Kidney (tissue), 14 donors: Measurements from ENCODE around the gene TSHZ2. TPM values are rescaled to one million over a fixed set of nuclear protein-coding genes. Genes with fewer than 3 reads are reported as not detected.

Experiments
- DNase-seq, 5 donors: peaks; one replicate each; pipeline ENCODE4 v3.0.0-alpha.2; 2013 to 2020
- FAIRE-seq: peaks from 2 replicates; lab custom pipeline; 2012; peaks lifted over from hg19 to GRCh38; lab: Jason Lieb, UNC
- H3K27ac ChIP-seq, 2 donors: one replicate each; pipeline ENCODE4 v1.7.0; 2013; ENCODE audit warnings: low read depth in 2 of 2, low read length in 2 of 2, inconsistent platforms in 1 of 2
- H3K27me3 ChIP-seq: one replicate; pipeline ENCODE4 v1.7.1; 2013; ENCODE audit warnings: low read length, inconsistent platforms; ENCODE audit not compliant: control insufficient read depth, insufficient read depth
- H3K36me3 ChIP-seq, 3 donors: one replicate each; pipeline versions ENCODE4 v1.7.0 to v1.7.1; 2013; ENCODE audit warnings: low read length in 3 of 3, control low read depth in 1 of 3, inconsistent platforms in 1 of 3; ENCODE audit not compliant: insufficient read depth in 3 of 3, control insufficient read depth in 2 of 3
- H3K4me1 ChIP-seq, 3 donors: one replicate each; pipeline versions ENCODE4 v1.7.0 to v1.7.1; 2013; ENCODE audit warnings: low read length in 3 of 3, inconsistent platforms in 1 of 3, low read depth in 1 of 3; ENCODE audit not compliant: control insufficient read depth in 2 of 3, insufficient read depth in 2 of 3
- H3K4me3 ChIP-seq, 3 donors: one replicate each; pipeline versions ENCODE4 v1.7.0 to v1.8.1; 2013; ENCODE audit warnings: low read length in 3 of 3, control low read depth in 1 of 3, inconsistent platforms in 1 of 3
- H3K9ac ChIP-seq, 3 donors: one replicate each; pipeline versions ENCODE4 v1.7.0 to v1.7.1; 2013; ENCODE audit warnings: low read length in 3 of 3, control low read depth in 1 of 3, inconsistent platforms in 1 of 3
- H3K9me3 ChIP-seq, 3 donors: one replicate each; pipeline versions ENCODE4 v1.7.0 to v1.7.1; 2013; ENCODE audit warnings: low read length in 3 of 3, control low read depth in 1 of 3, inconsistent platforms in 1 of 3; ENCODE audit not compliant: control insufficient read depth in 2 of 3, insufficient read depth in 1 of 3
- CTCF ChIP-seq: IDR thresholded peaks from 3 replicates; pipeline ENCODE4 v1.5.1; 2012; ENCODE audit warnings: mild to moderate bottlenecking, moderate library complexity, borderline replicate concordance; ENCODE audit not compliant: insufficient read depth; ENCODE audit errors: extremely low read depth
- intact Hi-C: fragments of 100-400 bp; cut with DNase I; formaldehyde crosslinking; loops from one replicate; pipeline ENCODE4 v1.11.1; 2022
- polyA plus RNA-seq: library from polyadenylated mRNA; stranded (reverse); fragments of 350-450 nt; fragmentation: Illumina TruSeq; extraction: RNeasy Lipid Tissue Mini Kit (QIAGEN cat#74804); gene quantifications from one replicate; pipeline ENCODE4 v1.2.3, GENCODE V29; 2014; ENCODE audit warnings: low read depth, low replicate concordance; ENCODE audit not compliant: insufficient read depth
- total RNA-seq: library from RNA; stranded (reverse); fragmentation: NEBNext Ultra II Directional; extraction: Animal tissue kit (Norgen Biotek cat#: 25700); gene quantifications from one replicate; pipeline ENCODE4 v1.2.1, GENCODE V29; 2021
- donor health status: control.
- donor health status: control.
- donor health status: control.
- donor health status: control.
- donor health status: control.
- donor health status: DM: yes; HTN: yes; CAD: no.
- donor health status: Normal renal cell carcinoma (clear cell type).

Gene TSHZ2
- total and polyA plus RNA-seq, 2 donors from 2014 or later, result 0.86 to 15.5 TPM

DNA sequence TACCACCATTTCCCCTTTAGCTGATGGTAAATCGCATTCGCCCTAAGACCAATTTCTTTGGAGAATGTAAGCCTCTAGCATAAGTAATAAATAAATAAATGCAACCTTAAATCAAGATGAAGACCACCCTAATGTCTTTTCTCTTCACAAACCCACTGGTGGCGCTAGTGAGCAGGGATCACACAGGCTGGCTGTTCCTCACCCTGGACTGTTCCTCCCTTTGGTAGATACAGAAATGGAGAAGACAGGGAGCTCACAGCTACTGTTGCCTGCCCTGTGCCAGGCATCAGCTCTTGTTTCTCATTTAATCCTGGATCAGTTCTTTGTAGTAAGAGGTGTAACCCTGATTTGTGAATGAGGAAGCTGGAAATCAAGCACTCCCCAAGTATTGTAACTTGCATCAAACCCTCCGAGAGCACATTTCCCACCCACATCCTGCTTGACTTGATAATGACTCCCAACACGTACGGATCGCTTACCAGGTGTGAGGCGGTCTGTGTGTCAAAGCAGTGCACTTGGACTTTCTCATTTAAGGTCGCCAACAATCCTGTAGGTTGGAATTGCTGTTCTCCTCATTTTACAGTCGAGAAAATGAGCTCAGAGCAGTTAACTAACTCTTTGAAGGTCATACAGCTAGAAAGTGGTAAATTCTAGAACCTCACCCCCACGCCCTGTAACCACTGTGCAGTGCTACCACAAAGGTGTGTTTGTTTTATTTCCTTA lies 236.1 kb downstream of the TSHZ2 start:
- DNase-seq (no peak), FAIRE-seq (no peak)
- intact Hi-C loops, result no loop called here
- H3K27ac ChIP-seq, result no peak overlapping the region
- H3K9me3 ChIP-seq, result no peaks in the 10 kb centered on the region
- no peak for TF ChIP-seq CTCF
- H3K36me3 ChIP-seq, result no peaks in the 10 kb centered on the region
- H3K4me3 ChIP-seq, result no peak overlapping the region
- H3K4me1 ChIP-seq, result no peaks in the 10 kb centered on the region
- H3K9ac ChIP-seq, result no peak overlapping the region
- no peaks in the 10 kb centered on the region for H3K27me3 ChIP-seq

DNA sequence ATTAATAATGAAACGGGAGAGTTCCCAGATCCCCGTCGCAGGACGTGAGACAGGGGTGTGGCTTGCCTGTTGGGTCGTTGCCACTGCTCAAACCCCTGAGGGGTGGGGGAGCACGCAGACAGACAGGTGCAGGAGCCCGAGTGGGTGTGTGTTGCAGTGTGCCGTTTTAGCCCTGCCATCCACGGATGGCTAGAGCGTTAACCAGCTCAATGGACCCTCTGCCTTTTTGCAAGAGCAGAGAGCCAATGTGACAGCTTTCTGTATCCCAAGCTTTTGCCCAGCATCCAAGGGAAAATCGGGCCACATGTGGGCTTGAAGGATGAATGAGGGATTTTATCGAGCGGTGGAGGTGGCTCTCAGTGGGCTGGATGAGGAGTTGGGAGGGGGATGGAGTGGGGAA lies 237.9 kb downstream of the TSHZ2 start:
- Histone ChIP-seq H3K27ac (no peak overlapping the region), H3K9ac (no peak overlapping the region), H3K4me3 (no peak overlapping the region), H3K27me3 (no peaks in the 10 kb centered on the region), H3K9me3 (no peaks in the 10 kb centered on the region), H3K36me3 (no peaks in the 10 kb centered on the region), H3K4me1 (no peaks in the 10 kb centered on the region)
- intact Hi-C loops, result no loop called here
- no peak for TF ChIP-seq CTCF
- no peak for DNase-seq
- FAIRE-seq, result no peak

DNA sequence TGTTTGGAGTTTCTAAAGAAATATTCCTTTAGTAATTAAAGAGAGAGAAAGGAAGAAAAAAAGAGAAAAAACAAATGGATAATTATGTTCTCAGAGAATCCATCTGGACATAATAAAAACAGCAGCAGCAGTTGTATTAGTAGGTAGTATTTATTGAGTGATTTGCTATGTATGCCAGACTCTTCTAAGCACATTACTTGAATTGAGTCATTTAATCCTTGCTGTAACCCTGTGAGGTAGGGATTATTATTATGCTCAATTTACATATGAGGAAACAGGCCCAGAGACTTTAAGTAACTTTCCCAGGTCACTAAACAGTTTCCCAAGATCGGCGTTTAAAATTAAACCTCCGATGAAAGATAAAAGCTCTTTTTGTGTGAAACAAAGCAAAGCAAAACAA lies 238.8 kb downstream of the TSHZ2 start:
- no peak overlapping the region for H3K9ac ChIP-seq
- no peaks in the 10 kb centered on the region for H3K9me3 ChIP-seq
- H3K36me3 ChIP-seq, result no peaks in the 10 kb centered on the region
- no peak for TF ChIP-seq CTCF
- no peaks in the 10 kb centered on the region for H3K4me1 ChIP-seq
- intact Hi-C loops, result no loop called here
- FAIRE-seq (no peak), DNase-seq (no peak)
- H3K27ac ChIP-seq, result no peak overlapping the region
- no peak overlapping the region for H3K4me3 ChIP-seq
- H3K27me3 ChIP-seq, result no peaks in the 10 kb centered on the region

DNA sequence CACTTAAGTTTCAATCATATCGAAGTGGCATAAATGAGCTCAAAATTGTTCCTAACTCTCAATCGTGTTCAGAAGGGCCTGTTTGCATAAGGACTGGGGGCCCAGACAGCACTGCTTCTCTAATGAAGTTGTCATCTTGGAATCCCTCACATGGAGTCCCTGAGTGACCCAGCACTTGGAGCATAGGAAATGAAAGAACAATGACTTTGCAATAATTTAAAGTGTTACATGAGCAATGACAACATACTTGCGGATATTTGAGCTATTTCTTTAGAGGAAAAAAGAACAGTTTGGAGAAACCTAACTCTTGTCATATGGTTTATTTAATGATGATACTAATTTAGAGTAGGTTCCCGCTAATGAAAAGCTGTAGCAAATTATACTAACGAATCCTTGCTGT lies 239.9 kb downstream of the TSHZ2 start:
- Histone ChIP-seq H3K9ac (no peak overlapping the region), H3K27ac (no peak overlapping the region), H3K36me3 (no peaks in the 10 kb centered on the region), H3K9me3 (no peaks in the 10 kb centered on the region), H3K27me3 (no peaks in the 10 kb centered on the region), H3K4me3 (no peak overlapping the region), H3K4me1 (peaks cover 0 to 4% (median 0%) of the 10 kb centered on the region in 3 donors)
- TF ChIP-seq CTCF, result no peak
- DNase-seq, result peak in 1 of 5 donors; percentile 29
- FAIRE-seq, result no peak
- intact Hi-C loops, result no loop called here
